Stimulated activated CD8-positive, alpha-beta memory T cell treated with anti-CD3 and anti-CD28 coated beads, Interleukin-4, amount 100 ng/mL, for 24 hours (primary cell): ENCODE measurements around the gene DHH.

Experiments
- DNase-seq: peaks from one replicate; pipeline ENCODE4 v3.0.0-alpha.2; 2020; ENCODE audit warnings: low read depth

Gene DHH

GRCh38 chr12:49108958-49109404, 14.4 kb upstream of the DHH start:
- DNase-seq: no peak

GRCh38 chr12:49105504-49106084, 11.0 kb upstream of the DHH start:
- DNase-seq: no peak

GRCh38 chr12:49104822-49105221, 10.2 kb upstream of the DHH start:
- DNase-seq: no peak

- no peak for DNase-seq
Measured at GRCh38 chr12:49100380-49100779, 5.8 kb upstream of the DHH start.

- DNase-seq: no peak
Measured at GRCh38 chr12:49098703-49099102, 4.1 kb upstream of the DHH start.

GRCh38 chr12:49098035-49098451, 3.4 kb upstream of the DHH start:
- DNase-seq: peak; percentile 42

GRCh38 chr12:49097381-49097780, 2.8 kb upstream of the DHH start:
- no peak for DNase-seq

- DNase-seq: no peak
Measured at GRCh38 chr12:49094975-49095365, 369 bp upstream of the DHH start.

DNA sequence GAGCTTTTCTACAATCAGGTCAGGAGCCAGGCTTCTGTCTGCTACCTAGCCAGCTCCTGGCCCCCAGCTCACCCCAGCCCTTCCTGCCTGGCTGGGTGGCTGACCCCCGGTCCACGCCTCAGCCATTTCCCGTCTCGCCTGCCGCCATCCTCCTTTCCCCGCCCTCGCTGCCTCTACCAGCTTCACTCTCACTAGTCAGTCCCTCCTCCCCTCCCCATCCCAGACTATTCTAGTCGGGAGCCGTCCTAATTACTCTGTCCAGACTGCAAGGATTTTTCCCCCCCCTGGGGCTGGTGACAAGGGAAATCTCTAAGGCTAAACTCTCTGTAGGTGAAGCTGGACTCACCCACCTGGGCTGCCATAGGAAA, 825 bp downstream of the DHH start:
- DNase-seq: no peak

GRCh38 chr12:49092816-49093406, 1.7 kb downstream of the DHH start:
- DNase-seq: no peak

GRCh38 chr12:49092086-49092815, 2.4 kb downstream of the DHH start:
- DNase-seq: peak; percentile 52

DNA sequence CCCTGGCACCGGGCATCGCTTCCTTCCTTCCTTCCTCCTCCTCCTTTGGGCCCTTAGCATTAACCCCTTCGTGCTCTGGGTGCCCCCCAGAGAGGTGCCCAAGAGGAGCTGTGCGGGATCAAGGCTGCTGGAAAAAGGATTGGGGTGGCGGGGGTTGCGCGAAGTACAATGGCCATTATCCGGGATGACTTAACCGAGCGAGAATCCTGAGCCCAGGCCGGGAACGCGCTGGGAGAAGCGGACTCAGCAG, 2.8 kb downstream of the DHH start:
- no peak for DNase-seq

GRCh38 chr12:49091056-49091835, 3.4 kb downstream of the DHH start:
- DNase-seq: no peak

DNA sequence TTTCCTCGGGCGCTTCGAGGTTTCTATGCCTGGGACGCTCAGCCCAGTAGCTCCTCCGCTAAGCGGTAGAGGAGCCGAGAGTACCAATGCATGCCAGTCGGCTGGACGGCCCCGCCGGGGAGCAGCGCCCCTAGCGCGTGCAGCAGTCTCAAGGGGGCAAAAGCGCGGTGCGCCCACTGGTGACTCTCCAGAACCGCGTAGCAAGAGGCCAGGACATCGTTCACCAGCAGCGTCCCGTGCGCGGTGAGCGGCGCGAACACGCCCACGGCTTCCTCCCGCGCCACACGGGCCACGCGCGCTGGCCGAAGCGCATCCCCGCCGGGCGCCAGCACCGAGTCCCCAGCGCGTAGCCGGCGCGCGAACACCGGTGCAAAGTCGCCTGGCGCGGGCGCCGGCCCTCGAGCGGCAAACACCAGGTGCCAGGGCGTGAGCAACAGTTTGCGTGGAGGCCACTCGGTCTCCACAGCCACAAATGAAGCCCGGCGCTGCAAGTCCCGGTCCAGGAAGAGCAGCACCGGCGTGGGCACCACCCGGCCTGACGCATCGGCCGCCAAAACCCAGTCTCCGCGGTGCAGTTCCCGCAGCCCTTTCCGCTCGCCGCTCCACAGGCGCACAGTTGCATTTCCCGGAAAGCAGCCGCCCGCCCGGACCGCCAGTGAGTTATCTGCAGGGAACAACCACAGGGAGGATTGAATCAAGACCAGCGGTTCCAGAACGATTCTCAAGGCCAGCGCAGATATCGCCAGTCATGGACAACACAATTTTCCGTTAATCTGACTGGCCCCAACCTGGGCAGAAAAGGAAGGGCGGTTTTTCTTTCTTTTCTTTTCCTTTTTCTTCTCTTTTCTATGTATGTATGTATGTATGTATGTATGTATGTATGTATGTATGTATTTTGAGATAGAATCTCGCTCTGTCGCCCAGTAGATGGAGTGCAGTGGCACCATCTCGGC, 4.5 kb downstream of the DHH start:
- DNase-seq: no peak

DNA sequence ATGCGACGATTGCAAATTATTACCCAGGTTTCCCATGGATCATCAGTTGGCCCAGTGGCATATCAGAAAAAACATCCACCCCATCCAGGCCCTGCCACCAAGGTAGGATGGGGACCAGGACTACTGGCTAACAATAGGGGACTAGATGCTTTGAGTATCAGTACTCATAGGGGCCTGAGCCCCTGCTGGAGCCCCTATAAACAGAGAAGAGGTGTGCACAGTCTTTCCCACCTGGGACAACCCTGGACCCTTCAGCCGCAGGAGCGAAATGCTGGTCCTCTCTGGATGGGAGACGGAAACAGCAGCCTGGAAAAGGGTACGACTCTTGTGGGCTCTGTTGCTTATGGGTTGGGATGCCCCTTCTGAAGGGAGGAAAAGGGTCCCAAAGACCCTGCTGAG, 5.7 kb downstream of the DHH start:
- DNase-seq: no peak

DNA sequence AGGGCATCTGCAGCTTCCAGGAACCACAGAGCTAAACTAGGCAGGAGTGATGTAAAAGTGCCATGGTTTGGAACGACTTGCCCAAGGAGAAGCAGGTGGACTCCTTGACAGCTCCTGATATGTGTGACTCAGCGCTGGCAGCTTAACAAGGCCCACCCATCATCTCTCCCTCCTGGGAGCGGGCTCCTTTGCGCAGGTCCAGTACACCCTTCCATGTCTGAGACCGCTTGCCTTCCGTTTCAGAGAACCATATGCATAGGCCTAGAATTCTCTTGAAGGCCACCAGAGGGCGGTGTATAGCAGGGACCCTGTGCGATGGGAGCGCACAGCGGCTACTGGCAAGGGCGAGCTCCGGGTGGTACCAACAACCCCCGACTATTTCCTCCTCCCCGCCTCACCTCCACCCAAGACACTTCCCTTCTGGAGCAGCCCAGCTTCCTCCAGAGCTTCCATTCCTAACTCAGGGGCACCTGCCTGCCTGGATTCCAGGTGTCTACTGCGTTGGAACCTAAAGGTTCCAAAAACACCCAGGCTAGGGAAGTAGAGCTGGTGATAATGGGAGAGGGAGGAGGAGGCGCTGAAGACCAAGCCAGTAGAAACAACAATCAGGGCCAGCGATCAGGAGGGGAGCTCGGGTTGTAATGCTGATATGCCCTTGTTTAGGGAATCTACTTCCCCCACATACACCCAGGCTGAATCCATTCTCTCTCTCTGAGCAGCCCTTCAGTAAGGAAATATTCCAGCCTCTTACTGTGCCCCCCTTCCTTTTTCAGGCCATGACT, 6.3 kb downstream of the DHH start:
- peak; percentile 61 for DNase-seq

GRCh38 chr12:49086116-49086515, 8.5 kb downstream of the DHH start:
- DNase-seq: no peak

DNA sequence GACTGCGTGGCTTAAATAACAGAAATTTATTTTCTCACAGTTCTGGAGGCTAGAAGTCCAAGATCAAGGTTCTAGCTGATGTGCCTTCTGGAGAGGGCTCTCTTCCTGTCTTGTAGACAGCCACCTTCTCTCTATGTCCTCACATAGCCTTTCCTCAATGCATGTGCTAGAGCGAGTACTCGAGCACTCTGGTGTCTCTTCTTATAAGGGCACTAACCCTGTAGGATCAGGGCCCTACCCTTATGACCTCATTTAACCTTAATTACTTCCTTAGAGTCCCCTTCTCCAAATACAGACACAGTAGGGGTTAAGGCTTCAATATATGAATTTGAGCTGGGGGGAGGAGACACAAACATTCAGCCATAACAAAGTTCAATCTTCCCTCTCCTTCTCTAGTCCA, 10.2 kb downstream of the DHH start:
- no peak for DNase-seq

- DNase-seq: no peak
Measured at GRCh38 chr12:49079793-49080192, 14.8 kb downstream of the DHH start.

DNA sequence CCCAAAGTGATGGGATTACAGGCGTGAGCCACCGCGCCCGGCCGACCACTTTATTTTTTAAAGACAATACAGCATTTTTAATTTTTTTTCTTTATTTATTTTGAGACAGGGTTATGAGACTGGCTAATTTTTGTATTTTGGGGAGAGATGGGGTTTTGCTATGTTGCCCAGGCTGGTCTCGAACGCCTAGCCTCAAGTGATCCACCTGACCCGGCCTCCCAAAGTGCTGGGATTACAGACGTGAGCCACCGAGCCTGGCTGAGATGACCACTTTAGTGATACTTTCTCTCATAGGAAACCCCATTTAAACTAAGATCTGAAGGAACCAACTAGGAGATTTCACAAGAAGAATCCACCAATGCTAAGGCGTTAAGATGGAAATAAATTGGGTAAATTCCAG, 23.6 kb downstream of the DHH start:
- DNase-seq: no peak
